GM10248 (cell line): ENCODE data around the gene NUCB1.

Experiments
- CTCF ChIA-PET: fragments of 300-600 bp; sonication (Branson Sonifier 250); formaldehyde crosslinking; extraction: SDS; loops from one replicate; lab custom pipeline; 2021; ENCODE audit warnings: antibody characterized with exemption; lab: Yijun Ruan, JAX
- POLR2A ChIA-PET: fragments of 350-650 bp; sonication (Branson Sonifier 250); formaldehyde crosslinking; extraction: SDS; loops from one replicate; lab custom pipeline; 2020; ENCODE audit warnings: antibody characterized with exemption; lab: Yijun Ruan, JAX
- DNase-seq: peaks from one replicate; pipeline ENCODE4 v3.0.0; 2012; ENCODE audit errors: extremely low spot score
- TF ChIP-seq, protein P1 (sequence below): IDR thresholded peaks from 2 replicates; pipeline ENCODE4 v1.5.1; 2012; ENCODE audit warnings: mild to moderate bottlenecking, low read depth; ENCODE audit errors: extremely low read depth, missing control alignments, control extremely low read depth

Gene NUCB1

GRCh38 chr19:48899781-48900476 lies at the start of gene NUCB1:
Gene NUCB1, plus strand, starts transcription at chr19:48900312. Its CDS starts 485 bp downstream, at chr19:48900797.
- TF ChIP-seq, protein P1, sequence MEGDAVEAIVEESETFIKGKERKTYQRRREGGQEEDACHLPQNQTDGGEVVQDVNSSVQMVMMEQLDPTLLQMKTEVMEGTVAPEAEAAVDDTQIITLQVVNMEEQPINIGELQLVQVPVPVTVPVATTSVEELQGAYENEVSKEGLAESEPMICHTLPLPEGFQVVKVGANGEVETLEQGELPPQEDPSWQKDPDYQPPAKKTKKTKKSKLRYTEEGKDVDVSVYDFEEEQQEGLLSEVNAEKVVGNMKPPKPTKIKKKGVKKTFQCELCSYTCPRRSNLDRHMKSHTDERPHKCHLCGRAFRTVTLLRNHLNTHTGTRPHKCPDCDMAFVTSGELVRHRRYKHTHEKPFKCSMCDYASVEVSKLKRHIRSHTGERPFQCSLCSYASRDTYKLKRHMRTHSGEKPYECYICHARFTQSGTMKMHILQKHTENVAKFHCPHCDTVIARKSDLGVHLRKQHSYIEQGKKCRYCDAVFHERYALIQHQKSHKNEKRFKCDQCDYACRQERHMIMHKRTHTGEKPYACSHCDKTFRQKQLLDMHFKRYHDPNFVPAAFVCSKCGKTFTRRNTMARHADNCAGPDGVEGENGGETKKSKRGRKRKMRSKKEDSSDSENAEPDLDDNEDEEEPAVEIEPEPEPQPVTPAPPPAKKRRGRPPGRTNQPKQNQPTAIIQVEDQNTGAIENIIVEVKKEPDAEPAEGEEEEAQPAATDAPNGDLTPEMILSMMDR: no peak
- CTCF ChIA-PET: interaction anchor here (1.2 to 1.7 kb wide), 5 partner anchors 64 to 104 kb away, joined by 3 to 6 read pairs (median 4); partner anchors contain the start of gene RUVBL2
- POLR2A ChIA-PET: interaction anchor here (0.7 to 3.5 kb wide), 9 partner anchors 13 to 68 kb away, joined by 4 to 30 read pairs (median 5); partner anchors contain the start of genes FTL and PPP1R15A
- peak; percentile 99 for DNase-seq

DNA sequence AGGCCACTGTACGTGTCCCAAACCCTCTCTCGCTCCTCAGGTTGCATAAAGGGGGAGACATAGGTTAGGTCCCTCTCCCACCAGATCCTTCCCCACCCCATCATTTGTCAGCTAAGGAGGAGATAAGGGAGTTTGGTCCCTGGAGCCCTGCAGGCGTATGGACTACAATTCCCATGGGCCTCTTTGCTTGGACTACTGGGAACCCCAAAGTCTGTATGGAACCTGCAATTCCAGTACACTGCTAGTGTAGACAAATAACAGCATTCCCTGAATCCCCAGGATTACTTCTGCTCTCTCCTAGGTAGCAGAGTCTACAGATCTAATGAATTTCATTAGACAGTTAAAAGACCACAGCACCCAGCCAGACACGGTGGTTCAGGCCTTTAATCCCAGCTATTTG lies 47.8 kb upstream of the NUCB1 start:
- no peak for DNase-seq
- CTCF ChIA-PET: interaction anchor here (0.7 to 7.9 kb wide), 3 partner anchors 9 to 141 kb away, joined by 3 to 66 read pairs (median 3); partner anchors contain the start of genes GYS1 and RUVBL2
- POLR2A ChIA-PET: no interaction called here
- TF ChIP-seq, protein P1: no peak

GRCh38 chr19:48853483-48853882 lies 46.6 kb upstream of the NUCB1 start:
- ChIA-PET POLR2A (interaction anchor here (0.6 kb wide), 2 partner anchors 9 to 43 kb away, joined by 4 to 6 read pairs; no protein-coding TSS in a partner anchor), CTCF (interaction anchor here (1.7 to 7.9 kb wide), 2 partner anchors 10 to 65 kb away, joined by 3 to 66 read pairs; no protein-coding TSS in a partner anchor)
- DNase-seq: no peak
- TF ChIP-seq, protein P1: no peak

DNA sequence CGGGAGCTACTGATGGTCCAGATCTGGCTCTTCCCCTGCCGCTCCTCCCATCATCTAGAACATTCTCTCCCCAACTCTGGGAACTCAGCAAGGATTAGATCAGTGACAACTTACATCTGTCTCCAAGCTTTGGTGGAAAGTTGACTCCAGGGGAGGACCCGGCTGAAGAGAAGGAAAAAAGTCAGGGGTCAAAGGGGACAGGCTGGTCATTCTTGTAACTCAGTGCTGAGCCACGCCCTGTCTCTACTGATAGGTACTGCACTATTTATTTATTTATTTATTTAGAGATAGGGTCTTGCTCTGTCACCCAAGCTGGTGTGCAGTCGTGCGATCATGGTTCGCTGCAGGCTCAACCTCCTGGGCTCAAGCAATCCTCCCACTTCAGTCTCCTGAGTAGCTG lies 46.0 kb upstream of the NUCB1 start:
- CTCF ChIA-PET: interaction anchor here (0.9 to 7.9 kb wide), 3 partner anchors 11 to 66 kb away, joined by 3 to 66 read pairs (median 3); no protein-coding TSS in a partner anchor
- DNase-seq: no peak
- POLR2A ChIA-PET: interaction anchor here (0.6 kb wide), 1 partner anchor 44 kb away, joined by 4 read pairs; no protein-coding TSS in a partner anchor
- TF ChIP-seq, protein P1: no peak

- ChIA-PET POLR2A (interaction anchor here (0.7 kb wide), 1 partner anchor 10 kb away, joined by 6 read pairs; no protein-coding TSS in a partner anchor), CTCF (interaction anchor here (1.3 to 7.9 kb wide), 2 partner anchors 14 to 69 kb away, joined by 4 to 66 read pairs; no protein-coding TSS in a partner anchor)
These were observed 43.2 kb upstream of the NUCB1 start for GRCh38 chr19:48856921-48857320.

More at GRCh38 chr19:48856921-48857320, 43.2 kb upstream of the NUCB1 start:
- TF ChIP-seq, protein P1: no peak
- no peak for DNase-seq
